OCI-LY7 (cell line): ENCODE measurements around the gene ACOT8. TPM values are rescaled to one million over a fixed set of nuclear protein-coding genes. Genes with fewer than 3 reads are reported as not detected.

Experiments used
- BruUV-seq: library from RNA; stranded (reverse); fragments of 400-500 nt; replicated peaks from 2 replicates; lab custom pipeline; 2021; lab: Mats Ljungman, UMichigan
- CTCF ChIA-PET: fragments of 300-600 bp; sonication (Branson Sonifier 250); formaldehyde crosslinking; loops from one replicate; lab custom pipeline; 2022; ENCODE audit warnings: antibody characterized with exemption; ENCODE audit not compliant: unreplicated experiment; lab: Charles Lee
- POLR2A ChIA-PET: fragments of 300-600 bp; sonication (Branson Sonifier 250); formaldehyde crosslinking; loops from one replicate; lab custom pipeline; 2022; ENCODE audit warnings: antibody characterized with exemption; lab: Charles Lee
- DNase-seq: peaks from one replicate; pipeline ENCODE4 v3.0.0-alpha.2; 2015; ENCODE audit warnings: low spot score
- H2AFZ ChIP-seq: fragments of 200-600 bp; sonication (generic), shearing (Covaris generic); 2 replicates; pipeline ENCODE4 v1.6.1; 2014; ENCODE audit warnings: mild to moderate bottlenecking, antibody characterized with exemption, low read length, moderate library complexity
- H3K27ac ChIP-seq: fragments of 200-600 bp; sonication (generic); 2 replicates; pipeline ENCODE4 v1.5.1; 2014; ENCODE audit warnings: mixed run types, low read depth, mild to moderate bottlenecking, moderate library complexity, low read length, inconsistent platforms; ENCODE audit not compliant: poor library complexity, severe bottlenecking
- H3K36me3 ChIP-seq: fragments of 200-600 bp; sonication (generic); 2 replicates; pipeline ENCODE4 v1.6.1; 2014; ENCODE audit warnings: mild to moderate bottlenecking, antibody characterized with exemption, low read length, moderate library complexity, mixed read lengths; ENCODE audit not compliant: insufficient read depth
- H3K4me1 ChIP-seq: fragments of 200-600 bp; sonication (generic); 2 replicates; pipeline ENCODE4 v1.5.1; 2014; ENCODE audit warnings: mild to moderate bottlenecking, low read length; ENCODE audit not compliant: insufficient read depth, poor library complexity, severe bottlenecking
- H3K4me2 ChIP-seq: fragments of 200-600 bp; sonication (generic); 2 replicates; pipeline ENCODE4 v1.6.1; 2014; ENCODE audit warnings: mild to moderate bottlenecking, low read length
- H3K4me3 ChIP-seq: fragments of 200-600 bp; sonication (generic); 2 replicates; pipeline ENCODE4 v1.5.1; 2014; ENCODE audit warnings: mild to moderate bottlenecking, low read depth, low read length; ENCODE audit not compliant: poor library complexity, severe bottlenecking
- H3K79me2 ChIP-seq: fragments of 200-600 bp; sonication (generic); 2 replicates; pipeline ENCODE4 v1.6.1; 2016; ENCODE audit warnings: low read depth, mild to moderate bottlenecking, low read length, moderate library complexity, mixed read lengths; ENCODE audit not compliant: insufficient read depth
- H3K9me2 ChIP-seq: fragments of 200-600 bp; sonication (generic); 2 replicates; pipeline ENCODE4 v1.6.1; 2016; ENCODE audit warnings: mild to moderate bottlenecking, low read length, mixed read lengths; ENCODE audit not compliant: insufficient read depth
- H3K9me3 ChIP-seq: fragments of 200-600 bp; sonication (generic); 2 replicates; pipeline ENCODE4 v1.6.1; 2014; ENCODE audit warnings: mild to moderate bottlenecking, mixed run types, low read length, mixed read lengths
- H4K20me1 ChIP-seq: fragments of 200-600 bp; sonication (generic); 2 replicates; pipeline ENCODE4 v1.6.1; 2014; ENCODE audit warnings: mild to moderate bottlenecking, antibody characterized with exemption, low read length, moderate library complexity, mixed read lengths; ENCODE audit not compliant: insufficient read depth
- CTCF ChIP-seq: fragments of 200-600 bp; sonication (generic); conservative IDR thresholded peaks from 2 replicates; pipeline ENCODE4 v1.5.1; 2014; ENCODE audit warnings: mild to moderate bottlenecking, antibody characterized with exemption, low read length, moderate library complexity, mixed read lengths
- EZH2phosphoT487 ChIP-seq: fragments of 200-600 bp; sonication (generic); IDR thresholded peaks from 2 replicates; pipeline ENCODE4 v1.6.1; 2018; ENCODE audit warnings: low read depth, borderline replicate concordance, mild to moderate bottlenecking, mixed run types, antibody characterized with exemption, low read length, moderate library complexity, mixed read lengths
- intact Hi-C: fragments of 100-400 bp; cut with micrococcal nuclease; formaldehyde crosslinking; loops from one replicate; pipeline ENCODE4 v1.10.0; 2022; ENCODE audit not compliant: unreplicated experiment
- total RNA-seq, 2 experiments: library from RNA; depleted of rRNA in 1 of 2; stranded (reverse); fragments of >200 nt in 1 of 2; shearing (Covaris generic) in 1 of 2; gene quantifications; 2 replicates each; pipeline ENCODE4 v1.2.3, GENCODE V29; 2014 to 2022

The ACOT8 gene
- total RNA-seq, 2 experiments from 2014 or later: 28.2 to 37.1 TPM

- Histone ChIP-seq H3K4me3 (no peak overlapping the region), H3K36me3 (peaks cover 47% of the 10 kb centered on the region), H3K4me2 (no peak overlapping the region), H3K9me3 (no peaks in the 10 kb centered on the region), H3K9me2 (no peaks in the 10 kb centered on the region), H3K27ac (no peak overlapping the region), H3K79me2 (peaks cover 7% of the 10 kb centered on the region; the same call in 1 of the 2 replicates), H4K20me1 (no peaks in the 10 kb centered on the region), H3K4me1 (peaks cover 6% of the 10 kb centered on the region), H2AFZ (no peak overlapping the region)
- TF ChIP-seq CTCF: no peak
- no peak for TF ChIP-seq EZH2phosphoT487
- BruUV-seq: no TSS peak
- intact Hi-C loops: no loop called here
- CTCF ChIA-PET: no interaction called here
- POLR2A ChIA-PET: interaction anchor here (0.7 kb wide), 2 partner anchors 20 to 27 kb away, joined by 3 read pairs; no protein-coding TSS in a partner anchor
- DNase-seq: no peak
Measured at GRCh38 chr20:45796337-45797065, 60.7 kb downstream of the ACOT8 start.

- peak overlapping the region; percentile 82 for H2AFZ ChIP-seq
- DNase-seq: peak; percentile 37
- no peaks in the 10 kb centered on the region for H3K9me2 ChIP-seq
- ChIA-PET CTCF (no interaction called here), POLR2A (interaction anchor here (1.2 kb wide), 1 partner anchor 180 kb away, joined by 3 read pairs; no protein-coding TSS in a partner anchor)
- BruUV-seq: TSS peak; percentile 74
- H3K79me2 ChIP-seq: peaks cover 7% of the 10 kb centered on the region; the same call in 1 of the 2 replicates
- H3K4me2 ChIP-seq: peak overlapping the region; percentile 95
- H3K9me3 ChIP-seq: no peaks in the 10 kb centered on the region
- peak overlapping the region; percentile 97 for H3K4me3 ChIP-seq
- peaks cover 8% of the 10 kb centered on the region for H3K4me1 ChIP-seq
- intact Hi-C loops: loop anchor here (5.0 kb wide), 1 partner anchor 895 kb away; the partner anchor contains the start of gene TP53RK
- TF ChIP-seq CTCF (no peak), EZH2phosphoT487 (no peak)
- no peaks in the 10 kb centered on the region for H4K20me1 ChIP-seq
- peaks cover 33% of the 10 kb centered on the region for H3K36me3 ChIP-seq
- peak overlapping the region; percentile 44 for H3K27ac ChIP-seq
Measured at GRCh38 chr20:45792317-45793118, 64.7 kb downstream of the ACOT8 start.

Other genes with a start within 250 kb of the ACOT8 start
- gene WFDC10A, start 227.7 kb downstream of the ACOT8 start, total RNA-seq (2014; rRNA removed; shearing (Covaris generic)): not detected in 2 replicates
- not detected in 2 replicates for gene WFDC10A, start 227.7 kb downstream of the ACOT8 start, total RNA-seq (2022)
- not detected in 2 replicates for gene WFDC9, start 226.1 kb downstream of the ACOT8 start, total RNA-seq (2014; rRNA removed; shearing (Covaris generic))
- not detected in 2 replicates for gene WFDC9, start 226.1 kb downstream of the ACOT8 start, total RNA-seq (2022)
- not detected in 2 replicates for gene WFDC11, start 187.2 kb downstream of the ACOT8 start, total RNA-seq (2014; rRNA removed; shearing (Covaris generic))
- not detected in 2 replicates for gene WFDC11, start 187.2 kb downstream of the ACOT8 start, total RNA-seq (2022)
- gene WFDC13, start 155.4 kb downstream of the ACOT8 start, total RNA-seq (2014; rRNA removed; shearing (Covaris generic)): not detected in 2 replicates
- not detected in 2 replicates for gene WFDC13, start 155.4 kb downstream of the ACOT8 start, total RNA-seq (2022)
- not detected in 2 replicates for gene WFDC10B, start 152.4 kb downstream of the ACOT8 start, total RNA-seq (2014; rRNA removed; shearing (Covaris generic))
- not detected in 2 replicates for gene WFDC10B, start 152.4 kb downstream of the ACOT8 start, total RNA-seq (2022)
- not detected in 2 replicates for gene SPINT4, start 135.0 kb downstream of the ACOT8 start, total RNA-seq (2014; rRNA removed; shearing (Covaris generic))
- not detected in 2 replicates for gene SPINT4, start 135.0 kb downstream of the ACOT8 start, total RNA-seq (2022)
- not detected in 2 replicates for gene WFDC3, start 65.5 kb downstream of the ACOT8 start, total RNA-seq (2014; rRNA removed; shearing (Covaris generic))
- not detected in 2 replicates for gene WFDC3, start 65.5 kb downstream of the ACOT8 start, total RNA-seq (2022)
- gene DNTTIP1, start 65.4 kb downstream of the ACOT8 start, total RNA-seq (2014; rRNA removed; shearing (Covaris generic)): 25.8 and 30.5 TPM in 2 replicates
- 38.7 and 38.8 TPM in 2 replicates for gene DNTTIP1, start 65.4 kb downstream of the ACOT8 start, total RNA-seq (2022)
- 225 and 269 TPM in 2 replicates for gene UBE2C, start 44.7 kb downstream of the ACOT8 start, total RNA-seq (2014; rRNA removed; shearing (Covaris generic))
- gene UBE2C, start 44.7 kb downstream of the ACOT8 start, total RNA-seq (2022): 222 and 255 TPM in 2 replicates
- not detected in 2 replicates for gene TNNC2, start 30.1 kb downstream of the ACOT8 start, total RNA-seq (2014; rRNA removed; shearing (Covaris generic))
- not detected in 2 replicates for gene TNNC2, start 30.1 kb downstream of the ACOT8 start, total RNA-seq (2022)
- 0.49 and 0.79 TPM in 2 replicates for gene SNX21, start 23.6 kb downstream of the ACOT8 start, total RNA-seq (2014; rRNA removed; shearing (Covaris generic))
- gene SNX21, start 23.6 kb downstream of the ACOT8 start, total RNA-seq (2022): 0.49 and 1.1 TPM in 2 replicates
- gene ZSWIM3, start 222 bp upstream of the ACOT8 start, total RNA-seq (2014; rRNA removed; shearing (Covaris generic)): 5.7 and 12.0 TPM in 2 replicates
- 6.0 and 6.8 TPM in 2 replicates for gene ZSWIM3, start 222 bp upstream of the ACOT8 start, total RNA-seq (2022)
- gene ZSWIM1, start 23.8 kb upstream of the ACOT8 start, total RNA-seq (2014; rRNA removed; shearing (Covaris generic)): 10.9 and 19.2 TPM in 2 replicates
- 12.7 and 13.9 TPM in 2 replicates for gene ZSWIM1, start 23.8 kb upstream of the ACOT8 start, total RNA-seq (2022)
- 5.8 and 6.1 TPM in 2 replicates for gene SPATA25, start 30.2 kb upstream of the ACOT8 start, total RNA-seq (2014; rRNA removed; shearing (Covaris generic))
- 5.8 and 5.9 TPM in 2 replicates for gene SPATA25, start 30.2 kb upstream of the ACOT8 start, total RNA-seq (2022)
- gene NEURL2, start 33.8 kb upstream of the ACOT8 start, total RNA-seq (2014; rRNA removed; shearing (Covaris generic)): 6.0 and 10.7 TPM in 2 replicates
- 6.2 and 9.9 TPM in 2 replicates for gene NEURL2, start 33.8 kb upstream of the ACOT8 start, total RNA-seq (2022)
- 27.1 and 33.1 TPM in 2 replicates for gene CTSA, start 33.9 kb upstream of the ACOT8 start, total RNA-seq (2014; rRNA removed; shearing (Covaris generic))
- 36.4 and 36.7 TPM in 2 replicates for gene CTSA, start 33.9 kb upstream of the ACOT8 start, total RNA-seq (2022)
- gene PLTP, start 54.8 kb upstream of the ACOT8 start, total RNA-seq (2014; rRNA removed; shearing (Covaris generic)): 14.3 and 17.1 TPM in 2 replicates
- gene PLTP, start 54.8 kb upstream of the ACOT8 start, total RNA-seq (2022): 12.7 and 15.8 TPM in 2 replicates
- gene PCIF1, start 77.3 kb upstream of the ACOT8 start, total RNA-seq (2014; rRNA removed; shearing (Covaris generic)): 16.7 and 21.2 TPM in 2 replicates
- gene PCIF1, start 77.3 kb upstream of the ACOT8 start, total RNA-seq (2022): 40.6 and 50.3 TPM in 2 replicates
- 15.0 and 21.0 TPM in 2 replicates for gene ZNF335, start 114.8 kb upstream of the ACOT8 start, total RNA-seq (2014; rRNA removed; shearing (Covaris generic))
- gene ZNF335, start 114.8 kb upstream of the ACOT8 start, total RNA-seq (2022): 28.4 and 30.5 TPM in 2 replicates
- not detected in 2 replicates for gene MMP9, start 151.5 kb upstream of the ACOT8 start, total RNA-seq (2014; rRNA removed; shearing (Covaris generic))
- not detected in 2 replicates for gene MMP9, start 151.5 kb upstream of the ACOT8 start, total RNA-seq (2022)
- 0.18 and 3.8 TPM in 2 replicates for gene SLC12A5, start 171.8 kb upstream of the ACOT8 start, total RNA-seq (2014; rRNA removed; shearing (Covaris generic))
- 10.3 and 11.0 TPM in 2 replicates for gene SLC12A5, start 171.8 kb upstream of the ACOT8 start, total RNA-seq (2022)
- gene NCOA5, start 232.6 kb upstream of the ACOT8 start, total RNA-seq (2014; rRNA removed; shearing (Covaris generic)): 21.8 and 23.4 TPM in 2 replicates
- 29.1 and 33.7 TPM in 2 replicates for gene NCOA5, start 232.6 kb upstream of the ACOT8 start, total RNA-seq (2022)